Glomerular visceral epithelial cell (primary cell): ENCODE data around the gene MRPL50.

Source experiments
- DNase-seq: peaks from one replicate; pipeline ENCODE4 v3.0.0-alpha.2; 2016; ENCODE audit errors: extremely low spot score

MRPL50 gene

GRCh38 chr9:101398068-101398929 lies at the start of gene MRPL50, which contains the start of gene ZNF189:
Gene MRPL50, minus strand, starts transcription at chr9:101398618. Its CDS starts 26 bp downstream, at chr9:101398592.
Gene ZNF189, plus strand, starts transcription at chr9:101398851. Its CDS starts 306 bp downstream, at chr9:101399157.
- peak; percentile 99 for DNase-seq

- DNase-seq, result no peak
Measured at GRCh38 chr9:101446732-101447131, 48.3 kb upstream of the MRPL50 start.

GRCh38 chr9:101445353-101446029 lies 47.1 kb upstream of the MRPL50 start:
- DNase-seq, result peak; percentile 32

GRCh38 chr9:101443364-101443771 lies 45.0 kb upstream of the MRPL50 start:
- DNase-seq, result no peak

- no peak for DNase-seq
Measured at GRCh38 chr9:101442736-101443135, 44.3 kb upstream of the MRPL50 start.

DNA sequence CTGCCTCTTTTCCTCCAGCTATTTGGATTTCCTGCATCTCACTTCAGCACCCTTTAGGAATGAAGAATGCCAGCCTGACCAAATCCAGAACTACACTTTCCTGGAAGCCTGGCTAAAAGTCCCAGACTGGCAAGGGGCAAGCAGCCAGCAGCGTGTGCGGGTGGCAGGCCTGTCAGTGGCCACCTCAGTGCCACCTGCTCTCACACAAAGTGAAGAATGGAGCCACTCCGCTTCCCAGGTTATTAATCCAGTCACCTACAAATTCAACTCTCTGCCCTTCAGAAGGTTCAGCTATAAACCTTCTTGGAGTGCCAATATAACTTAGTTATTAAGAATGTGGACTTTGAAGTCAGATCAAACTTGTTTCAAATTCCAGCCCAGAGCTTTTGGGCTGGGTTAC lies 43.9 kb upstream of the MRPL50 start:
- no peak for DNase-seq

DNA sequence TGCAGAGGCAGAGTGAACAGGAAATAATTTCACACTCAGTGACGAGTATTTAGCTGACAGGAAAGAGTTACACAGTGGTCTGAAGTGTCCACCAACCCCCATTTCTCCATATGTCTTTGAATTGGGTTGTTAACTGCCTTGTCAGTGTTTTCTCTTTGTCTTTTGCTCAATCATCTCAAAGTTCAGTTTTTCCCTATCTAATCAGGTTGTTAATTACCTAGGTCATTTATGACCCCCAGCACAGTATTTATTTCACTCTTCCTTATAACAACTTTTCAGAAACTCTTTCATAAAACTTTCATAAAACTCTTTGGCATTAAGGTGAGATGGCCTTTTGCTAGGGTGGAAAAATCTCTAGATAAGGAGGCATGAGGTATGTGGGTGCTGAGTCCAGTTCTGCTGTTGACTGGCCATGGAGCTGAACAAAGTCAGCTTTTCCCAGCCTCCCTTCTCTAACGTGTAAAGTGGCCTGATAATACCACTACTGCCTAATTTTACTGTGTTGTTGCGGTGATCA lies 42.4 kb upstream of the MRPL50 start:
- DNase-seq, result no peak

DNA sequence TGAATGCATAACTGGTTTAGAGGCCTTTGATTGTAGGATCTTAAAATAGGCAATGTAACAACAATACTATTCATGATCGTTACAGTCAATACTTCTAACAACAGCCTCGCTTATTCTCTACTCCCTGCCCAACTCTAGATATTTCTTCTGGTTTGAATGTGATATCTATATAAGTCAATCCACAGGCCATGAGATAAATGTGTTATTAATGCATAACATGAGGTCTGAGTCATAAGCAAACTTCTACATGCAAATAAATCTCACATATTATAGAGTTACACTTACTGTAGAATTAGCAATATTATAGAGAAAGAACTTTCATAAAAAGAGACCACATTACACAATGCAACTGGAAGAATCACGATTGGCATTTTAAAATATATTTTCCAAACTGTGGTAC lies 40.1 kb upstream of the MRPL50 start:
- no peak for DNase-seq

DNA sequence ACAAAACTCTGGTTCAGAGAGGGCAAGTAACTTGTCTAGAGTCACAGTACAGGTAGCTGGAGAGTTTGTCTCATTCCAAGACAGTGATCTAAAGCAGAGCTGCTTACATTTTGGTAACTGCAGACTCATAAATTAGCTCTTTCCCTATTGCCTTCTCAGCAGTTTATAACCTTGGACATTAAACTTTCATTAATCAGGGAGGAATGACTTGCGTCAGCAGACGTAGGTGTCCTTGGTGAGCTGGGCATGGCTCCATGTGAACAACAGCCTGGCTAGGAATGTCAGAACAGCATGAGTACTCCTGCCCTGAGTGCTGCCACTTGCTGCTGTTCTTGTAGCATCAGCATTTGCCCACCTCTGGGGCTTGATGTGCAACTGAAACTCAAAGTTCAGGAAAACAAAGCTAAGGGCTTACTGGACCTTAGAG lies 39.4 kb upstream of the MRPL50 start:
- no peak for DNase-seq

DNA sequence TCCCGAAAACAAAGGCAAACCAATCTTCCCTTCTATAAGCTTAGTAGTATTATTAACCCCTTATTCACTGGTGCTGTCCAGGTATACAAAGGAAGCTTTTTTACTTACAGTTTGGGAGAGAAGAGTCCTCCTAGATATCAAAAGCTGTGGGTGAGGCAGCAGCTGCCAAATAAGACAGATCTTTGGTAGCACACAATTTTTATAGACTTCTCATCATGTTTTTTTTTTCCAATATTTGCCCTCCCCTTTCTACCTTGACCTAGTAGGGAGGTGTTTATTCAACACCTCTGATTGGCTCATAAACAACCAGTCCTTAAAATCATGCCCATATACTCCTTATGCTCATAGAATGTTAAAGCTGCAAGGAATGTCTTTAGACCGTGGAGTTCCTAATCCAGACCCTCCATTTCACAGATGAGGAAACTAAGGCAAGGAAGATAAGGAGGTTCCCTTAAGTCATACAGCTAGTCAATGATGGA lies 37.2 kb upstream of the MRPL50 start, which contains the start of gene ALDOB:
Gene ALDOB, minus strand, starts transcription at position 174 of the 479 bp plus-strand sequence. CDS start 4,887 bp downstream, outside the sequence.
- no peak for DNase-seq

GRCh38 chr9:101434998-101435397 lies 36.6 kb upstream of the MRPL50 start:
- DNase-seq, result no peak

- DNase-seq, result no peak
Measured at GRCh38 chr9:101433229-101433628, 34.8 kb upstream of the MRPL50 start.

GRCh38 chr9:101432740-101433139 lies 34.3 kb upstream of the MRPL50 start:
- DNase-seq, result no peak

DNA sequence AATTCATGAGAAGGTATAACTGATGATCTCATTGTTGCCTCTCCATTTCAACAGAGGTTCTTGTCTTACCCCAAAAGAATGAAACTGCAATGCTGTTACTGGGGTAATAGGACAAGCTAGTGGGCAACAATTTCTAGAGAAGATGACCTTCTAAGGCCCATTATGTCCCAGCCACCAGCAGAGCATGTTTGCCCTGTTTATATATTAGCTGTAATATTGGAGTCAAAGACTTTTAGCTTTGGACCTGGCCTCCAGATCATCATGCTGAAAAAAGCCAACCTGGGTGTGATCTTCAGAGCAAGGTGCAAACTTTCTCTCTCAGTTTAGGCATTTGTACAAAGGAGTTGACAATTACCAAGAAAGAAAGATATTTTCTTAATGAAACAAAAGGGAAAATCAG lies 33.8 kb upstream of the MRPL50 start:
- no peak for DNase-seq

GRCh38 chr9:101429736-101430135 lies 31.3 kb upstream of the MRPL50 start:
- DNase-seq, result no peak

- no peak for DNase-seq
Measured at GRCh38 chr9:101428909-101429308, 30.5 kb upstream of the MRPL50 start.

GRCh38 chr9:101427957-101428655 lies 29.7 kb upstream of the MRPL50 start:
- no peak for DNase-seq

- no peak for DNase-seq
Measured at GRCh38 chr9:101427358-101427757, 28.9 kb upstream of the MRPL50 start.

DNA sequence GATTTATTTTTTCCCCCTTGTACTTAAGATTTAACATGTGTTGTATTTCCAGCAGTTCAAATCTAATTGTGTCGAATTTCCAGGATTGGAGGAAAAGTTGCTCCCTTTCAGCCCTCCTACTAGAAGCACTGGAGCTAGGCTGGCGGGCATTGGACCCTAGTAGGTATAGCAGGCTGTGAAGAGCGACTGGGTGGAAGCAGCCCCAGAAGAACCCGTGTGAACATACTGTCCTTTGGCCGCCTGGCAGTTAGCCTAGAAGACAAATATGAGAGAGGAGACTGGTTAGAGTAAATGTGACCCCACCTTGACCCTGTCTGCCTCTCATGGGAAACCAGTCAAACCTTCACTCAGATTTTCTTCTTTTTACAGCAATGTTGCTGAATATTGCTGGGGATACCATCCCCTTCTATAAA lies 23.2 kb upstream of the MRPL50 start:
- DNase-seq, result no peak

GRCh38 chr9:101419863-101420262 lies 21.4 kb upstream of the MRPL50 start:
- no peak for DNase-seq

DNA sequence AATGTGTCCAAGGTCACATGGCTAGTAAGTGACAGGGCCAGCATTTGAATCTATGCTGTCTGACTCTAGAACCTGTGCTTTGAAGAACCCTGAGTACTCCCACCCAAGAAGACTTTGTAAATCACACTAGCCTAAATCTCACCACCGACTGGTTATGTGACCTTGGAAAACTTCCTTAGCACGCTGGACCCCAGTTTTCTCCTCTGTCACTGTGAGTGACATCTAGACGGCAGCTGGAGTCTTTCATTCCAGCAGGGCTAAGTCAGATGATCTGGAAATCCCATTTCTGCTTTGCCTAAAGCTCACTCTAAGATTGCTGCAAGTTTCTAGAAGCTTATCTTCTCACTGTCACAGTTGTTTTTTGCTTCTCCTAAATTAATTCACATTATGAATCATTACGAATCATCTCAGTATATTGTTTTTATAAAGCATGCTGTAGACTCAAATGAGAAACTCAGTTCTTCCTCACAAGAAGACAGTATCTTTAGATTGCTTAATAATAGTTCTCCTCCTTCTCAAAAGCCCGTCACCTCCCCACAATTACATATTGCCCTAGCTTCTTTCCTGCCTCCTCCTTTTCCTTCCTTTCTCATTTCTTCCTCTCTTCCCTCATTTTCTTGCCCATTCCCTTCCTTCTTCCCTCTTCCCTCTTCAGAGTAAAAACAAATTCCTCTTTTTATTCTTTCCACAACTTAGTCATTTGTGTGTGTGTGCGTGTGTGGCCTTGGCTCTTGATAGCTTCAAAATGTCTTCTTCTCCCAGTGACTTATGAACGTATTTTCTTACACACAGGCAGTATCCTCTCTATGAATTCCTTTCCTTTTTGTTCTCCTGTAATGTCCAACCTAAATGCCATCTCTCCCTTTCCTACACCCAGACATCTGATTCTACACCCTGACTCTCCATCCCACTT lies 20.4 kb upstream of the MRPL50 start:
- DNase-seq, result no peak
